Mesothelial cell of epicardium (in vitro differentiated cells): ENCODE data around the gene VPS18. TPM values are rescaled to one million over a fixed set of nuclear protein-coding genes. Genes with fewer than 3 reads are reported as not detected.
A peak's percentile ranks its signal among the peaks of the same experiment; 100 is the strongest.

Experiments
- DNase-seq, 2 experiments: peaks; one replicate each; pipeline ENCODE4 v3.0.0; 2021; ENCODE audit warnings: low spot score in 2 of 2; ENCODE audit not compliant: unreplicated experiment in 2 of 2
- H3K27ac Mint-ChIP-seq: 2 replicates; pipeline ENCODE4 v1.8.0; 2021; ENCODE audit warnings: mixed read lengths
- H3K27me3 Mint-ChIP-seq: 2 replicates; pipeline ENCODE4 v1.8.0; 2021; ENCODE audit warnings: low read depth, mixed read lengths
- H3K36me3 Mint-ChIP-seq: 2 replicates; pipeline ENCODE4 v1.8.0; 2021; ENCODE audit warnings: mixed read lengths
- H3K4me1 Mint-ChIP-seq: 2 replicates; pipeline ENCODE4 v1.8.0; 2021; ENCODE audit warnings: mixed read lengths
- H3K4me3 Mint-ChIP-seq: 2 replicates; pipeline ENCODE4 v1.8.0; 2021; ENCODE audit warnings: mild to moderate bottlenecking, moderate library complexity, mixed read lengths
- H3K9me3 Mint-ChIP-seq: 2 replicates; pipeline ENCODE4 v1.8.0; 2021; ENCODE audit warnings: mixed read lengths
- CTCF ChIP-seq: fragments of 200-600 bp; sonication (generic); IDR thresholded peaks from one replicate; pipeline ENCODE4 v1.5.0; 2021; ENCODE audit warnings: antibody characterized with exemption; ENCODE audit not compliant: unreplicated experiment
- total RNA-seq: library from RNA; stranded (reverse); gene quantifications from 3 replicates; pipeline ENCODE4 v1.2.1, GENCODE V29; 2021

The VPS18 gene
- total RNA-seq, 1 donor from 2014 or later: 30.1 TPM

DNA sequence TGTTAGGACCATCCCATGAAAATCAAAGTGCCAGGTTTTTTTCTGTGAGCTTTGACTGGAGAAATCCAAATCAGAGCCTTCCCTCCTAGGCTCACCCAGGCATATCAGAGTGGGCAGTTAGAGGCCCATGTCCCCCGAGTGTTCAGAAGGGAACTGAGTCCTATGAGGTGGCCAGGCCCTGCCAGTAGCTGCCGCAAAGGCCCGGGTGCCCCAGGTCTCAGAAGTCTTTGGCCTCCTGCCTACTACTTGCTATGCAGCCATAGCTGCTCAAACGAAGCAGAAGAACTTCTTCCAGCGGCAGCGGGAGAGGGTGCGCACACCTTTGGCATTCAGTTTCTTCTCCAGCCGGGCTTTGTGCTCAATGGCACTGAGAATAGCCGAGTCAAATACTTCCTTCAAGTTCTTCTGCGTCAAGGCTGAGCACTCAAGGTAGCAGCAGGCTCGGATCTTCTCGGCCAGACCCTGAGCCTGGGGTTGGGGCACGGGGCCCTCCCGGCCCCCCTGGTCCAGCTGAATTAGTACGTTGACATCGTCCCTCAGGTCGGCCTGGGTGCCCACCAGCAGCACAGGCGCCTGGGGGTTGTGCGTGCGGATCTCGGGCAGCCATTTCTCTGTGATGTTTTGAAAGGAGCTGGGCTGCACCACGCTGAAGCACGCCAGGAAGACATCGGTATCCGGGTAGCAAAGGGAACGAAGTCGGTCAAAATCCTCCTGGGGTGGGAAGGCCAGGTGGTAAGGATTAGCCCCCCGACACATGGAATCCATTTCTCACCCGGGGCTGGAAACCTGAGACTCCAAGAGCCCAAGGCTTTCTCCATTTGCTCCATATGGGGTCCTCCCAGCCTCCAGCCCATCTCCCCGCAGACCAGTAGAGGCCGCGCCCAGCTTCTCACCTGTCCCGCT is 21.2 kb upstream of the VPS18 start:
- H3K27ac Mint-ChIP-seq: peak overlapping the region; percentile 53
- peaks cover 16% of the 10 kb centered on the region for H3K27me3 Mint-ChIP-seq
- H3K9me3 Mint-ChIP-seq: no peaks in the 10 kb centered on the region
- no peak for DNase-seq
- no peaks in the 10 kb centered on the region for H3K36me3 Mint-ChIP-seq
- TF ChIP-seq CTCF: no peak
- H3K4me1 Mint-ChIP-seq: peaks cover 18% of the 10 kb centered on the region
- H3K4me3 Mint-ChIP-seq: peak overlapping the region; percentile 70

DNA sequence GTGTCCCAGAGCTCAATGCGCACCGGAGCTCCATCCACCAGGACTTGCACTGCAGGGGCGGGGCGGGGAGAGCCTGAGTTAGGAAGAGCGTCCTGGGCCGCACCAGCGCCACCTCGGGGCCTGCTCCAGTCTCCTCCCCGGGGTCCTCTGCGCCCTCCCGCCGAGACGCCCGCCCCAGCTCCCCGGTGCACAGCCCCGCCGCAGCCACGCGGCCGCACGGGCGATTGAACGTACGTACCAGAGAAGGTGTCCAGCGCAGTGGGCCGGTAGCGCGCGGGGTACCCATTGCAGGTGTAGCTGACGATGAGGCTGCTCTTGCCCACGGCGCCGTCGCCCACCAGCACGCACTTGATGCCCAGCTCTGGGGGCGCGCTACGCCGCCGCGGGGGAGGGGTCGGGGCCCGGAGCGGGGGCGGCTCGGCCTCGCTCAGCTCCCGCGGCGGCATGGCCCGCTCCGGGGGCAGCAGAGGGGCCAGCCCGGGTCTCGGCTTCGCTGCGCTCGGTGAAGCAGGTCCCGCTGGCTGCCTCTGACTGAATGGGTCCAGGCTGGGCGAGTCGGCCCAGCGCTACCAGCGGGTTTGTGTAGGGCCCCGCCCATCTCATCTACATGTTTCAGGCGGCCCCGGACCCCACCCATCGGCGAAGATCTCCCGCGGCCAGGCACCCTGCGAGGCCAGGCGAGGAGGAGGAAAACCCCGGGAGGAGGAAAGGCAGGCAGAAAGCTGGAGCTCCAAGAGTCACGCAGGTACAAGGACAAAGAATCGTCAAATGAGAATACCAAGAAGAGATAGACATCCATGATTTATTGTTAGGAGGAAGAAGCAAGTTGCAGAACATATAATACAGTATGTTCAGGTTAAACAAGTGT is 20.3 kb upstream of the VPS18 start, which contains the start of gene RHOV:
RHOV (minus strand) TSS at position 541 of the 868 bp plus-strand sequence; CDS start at position 446, 95 bp downstream.
- peak; percentile 15 for TF ChIP-seq CTCF
- Mint-ChIP-seq H3K4me1 (peaks cover 18% of the 10 kb centered on the region), H3K27me3 (peaks cover 16% of the 10 kb centered on the region), H3K9me3 (no peaks in the 10 kb centered on the region), H3K27ac (peak within 1 kb of the TSS; percentile 77), H3K36me3 (no peaks in the 10 kb centered on the region), H3K4me3 (peak within 1 kb of the TSS; percentile 70)
- DNase-seq: peak; percentile 53 to 69

- Mint-ChIP-seq H3K36me3 (no peaks in the 10 kb centered on the region), H3K4me3 (peak overlapping the region; percentile 18), H3K27ac (no peak overlapping the region), H3K9me3 (no peaks in the 10 kb centered on the region), H3K27me3 (peaks cover 14% of the 10 kb centered on the region), H3K4me1 (peaks cover 18% of the 10 kb centered on the region)
- no peak for TF ChIP-seq CTCF
- DNase-seq: no peak
These were observed 18.1 kb upstream of the VPS18 start for GRCh38 chr15:40875991-40876730.

DNA sequence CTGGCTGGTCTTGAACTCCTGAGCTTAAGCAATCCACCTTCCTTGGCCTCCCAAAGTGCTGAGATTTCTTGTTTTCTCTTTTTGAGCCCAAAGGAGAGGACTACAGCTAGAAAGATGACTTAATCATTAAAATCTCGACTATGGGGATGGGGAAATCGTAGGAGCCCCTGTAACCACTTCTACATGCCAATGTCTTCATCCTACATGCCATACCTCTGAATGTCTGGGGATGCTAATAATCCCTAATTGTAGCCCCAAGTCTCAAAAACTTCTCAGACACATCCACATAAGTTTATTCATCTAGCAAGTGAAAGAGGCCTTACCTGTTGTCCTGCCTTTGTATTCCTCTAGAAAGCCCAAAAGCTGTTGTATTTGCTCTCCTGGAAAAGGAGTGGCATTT is 16.6 kb upstream of the VPS18 start:
- peaks cover 6% of the 10 kb centered on the region for H3K4me1 Mint-ChIP-seq
- H3K36me3 Mint-ChIP-seq: no peaks in the 10 kb centered on the region
- no peak overlapping the region for H3K4me3 Mint-ChIP-seq
- no peaks in the 10 kb centered on the region for H3K9me3 Mint-ChIP-seq
- H3K27ac Mint-ChIP-seq: no peak overlapping the region
- TF ChIP-seq CTCF: no peak
- DNase-seq: no peak
- peaks cover 9% of the 10 kb centered on the region for H3K27me3 Mint-ChIP-seq

DNA sequence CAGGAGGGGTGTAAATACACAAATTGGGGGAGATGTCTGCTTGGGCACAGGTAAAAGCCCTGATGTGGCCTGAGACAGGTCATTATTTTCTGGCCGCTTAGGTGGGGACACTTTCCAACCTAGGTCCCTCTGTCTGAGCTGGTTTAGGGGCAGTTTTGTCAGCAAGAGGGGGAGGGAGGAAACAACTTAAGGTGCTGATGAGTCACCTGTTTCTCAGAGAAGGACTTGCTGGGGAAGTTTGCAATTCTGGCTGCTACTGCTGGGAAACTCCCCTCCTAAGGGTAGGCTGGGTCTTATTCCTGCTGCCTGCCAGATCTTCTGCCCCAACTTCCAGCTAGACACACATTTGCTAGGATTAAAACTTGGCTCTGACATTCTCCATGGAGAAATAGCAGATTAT is 15.5 kb upstream of the VPS18 start:
- H3K9me3 Mint-ChIP-seq: no peaks in the 10 kb centered on the region
- H3K36me3 Mint-ChIP-seq: no peaks in the 10 kb centered on the region
- peaks cover 3% of the 10 kb centered on the region for H3K4me1 Mint-ChIP-seq
- no peak for DNase-seq
- TF ChIP-seq CTCF: no peak
- H3K27me3 Mint-ChIP-seq: peaks cover 3% of the 10 kb centered on the region
- no peak overlapping the region for H3K27ac Mint-ChIP-seq
- H3K4me3 Mint-ChIP-seq: no peak overlapping the region
